K562 (cell line): Measurements from ENCODE around the gene TPGS1. TPM values are rescaled to one million over a fixed set of nuclear protein-coding genes. Genes with fewer than 3 reads are reported as not detected.

Experiments used
- BRD9 ChIP-seq: fragments of 450-650 bp; IDR thresholded peaks from 2 replicates; pipeline ENCODE4 v1.6.1; 2018; ENCODE audit warnings: low read depth; ENCODE audit not compliant: partially characterized antibody
- C11orf30 ChIP-seq: fragments of 450-650 bp; IDR thresholded peaks from 2 replicates; pipeline ENCODE4 v1.6.1; 2016; ENCODE audit warnings: low read depth, mild to moderate bottlenecking
- CEBPG ChIP-seq, 3 experiments: fragments of 200-800 bp in 1 of 3; sonication (Bioruptor generic) in 1 of 3; sonication (generic) in 1 of 3; formaldehyde crosslinking in 1 of 3; IDR thresholded peaks in 2 of 3; conservative IDR thresholded peaks in 1 of 3; 2 replicates each; pipeline versions ENCODE4 v1.6.1 to v1.8.0; 2016 to 2022; ENCODE audit warnings: missing compliant biosample characterization in 2 of 3, missing genetic modification characterization in 2 of 3, mild to moderate bottlenecking in 1 of 3, missing genetic modification reagents in 1 of 3
- CREM ChIP-seq: IDR thresholded peaks from 2 replicates; pipeline ENCODE4 v1.6.1; 2014; ENCODE audit warnings: antibody characterized with exemption, low read depth
- ETV1 ChIP-seq: fragments of 450-650 bp; conservative IDR thresholded peaks from 2 replicates; pipeline ENCODE4 v1.6.1; 2016; ENCODE audit warnings: missing genetic modification characterization, control low read depth, low read depth, missing compliant biosample characterization
- HLTF ChIP-seq: fragments of 450-650 bp; IDR thresholded peaks from 2 replicates; pipeline ENCODE4 v1.6.1; 2016
- KLF6 ChIP-seq: fragments of 250-450 bp; sonication (Bioruptor Pico); IDR thresholded peaks from 2 replicates; pipeline ENCODE4 v1.4.0; 2020; ENCODE audit warnings: mild to moderate bottlenecking, moderate library complexity, borderline replicate concordance
- L3MBTL2 ChIP-seq: fragments of 450-650 bp; IDR thresholded peaks from 2 replicates; pipeline ENCODE4 v1.6.1; 2016; ENCODE audit warnings: mild to moderate bottlenecking, moderate library complexity
- MEF2D ChIP-seq: conservative IDR thresholded peaks from 2 replicates; pipeline ENCODE4 v1.6.1; 2016; ENCODE audit warnings: low read depth, missing genetic modification characterization, missing compliant biosample characterization
- MYBL2 ChIP-seq, 2 experiments: fragments of 450-650 bp in 1 of 2; sonication (generic) in 1 of 2; formaldehyde crosslinking in 1 of 2; IDR thresholded peaks; 2 replicates each; pipeline versions ENCODE4 v1.6.1 to v1.8.1; 2017 to 2022; ENCODE audit warnings: borderline replicate concordance in 1 of 2, inconsistent platforms in 1 of 2, low read depth in 1 of 2, mild to moderate bottlenecking in 1 of 2, missing genetic modification reagents in 1 of 2, moderate library complexity in 1 of 2
- NEUROD1 ChIP-seq: fragments of 150-350 bp; IDR thresholded peaks from 2 replicates; pipeline ENCODE4 v1.6.1; 2014; ENCODE audit warnings: borderline replicate concordance, low read length, low read depth; ENCODE audit not compliant: partially characterized antibody
- NFYB ChIP-seq: IDR thresholded peaks from 2 replicates; pipeline ENCODE4 v1.6.1; 2011; ENCODE audit warnings: mild to moderate bottlenecking, moderate library complexity; ENCODE audit not compliant: insufficient read length; ENCODE audit errors: extremely low read depth
- PHF21A ChIP-seq: fragments of 450-650 bp; IDR thresholded peaks from 2 replicates; pipeline ENCODE4 v1.6.1; 2017; ENCODE audit warnings: low read depth, borderline replicate concordance
- POLR2AphosphoS2 ChIP-seq: IDR thresholded peaks from 2 replicates; pipeline ENCODE4 v1.6.1; 2012; ENCODE audit warnings: low read length, improper control_type of control experiment
- RAD21 ChIP-seq, 2 experiments: fragments of 250-450 bp in 1 of 2; fragments of 450-650 bp in 1 of 2; sonication (Bioruptor Pico) in 1 of 2; formaldehyde crosslinking in 1 of 2; IDR thresholded peaks in 1 of 2; conservative IDR thresholded peaks in 1 of 2; 2 replicates each; pipeline versions ENCODE4 v1.4.0 to v1.8.0; 2020 to 2022; ENCODE audit warnings: mild to moderate bottlenecking in 2 of 2, moderate library complexity in 1 of 2
- RBM22 ChIP-seq: fragments of 200-400 bp; formaldehyde crosslinking; IDR thresholded peaks from 2 replicates; pipeline ENCODE4 v1.6.1; 2018; ENCODE audit warnings: low read length, low read depth; ENCODE audit not compliant: poor library complexity, severe bottlenecking
- RNF2 ChIP-seq: sonication (generic); IDR thresholded peaks from 2 replicates; pipeline ENCODE4 v1.6.1; 2016
- SLC30A9 ChIP-seq: fragments of 250-450 bp; sonication (Bioruptor Pico); IDR thresholded peaks from 2 replicates; pipeline ENCODE4 v1.8.0; 2022; ENCODE audit warnings: mild to moderate bottlenecking, moderate library complexity
- TRIM24 ChIP-seq, 2 experiments: fragments of 450-650 bp; IDR thresholded peaks; 2 replicates each; pipeline ENCODE4 v1.6.1; 2016
- TSC22D4 ChIP-seq: fragments of 450-650 bp; IDR thresholded peaks from 2 replicates; pipeline ENCODE4 v1.6.1; 2016; ENCODE audit warnings: missing genetic modification characterization, missing biosample characterization, control low read depth
- YY1 ChIP-seq, 3 experiments: IDR thresholded peaks; 2 replicates each; pipeline ENCODE4 v1.6.1; 2011; ENCODE audit warnings: low read length in 2 of 3, mild to moderate bottlenecking in 2 of 3, moderate library complexity in 2 of 3, borderline replicate concordance in 1 of 3, control low read depth in 1 of 3, low read depth in 1 of 3; ENCODE audit not compliant: insufficient read depth in 3 of 3, insufficient replicate concordance in 2 of 3, control insufficient read depth in 1 of 3, insufficient read length in 1 of 3; ENCODE audit errors: extremely low read depth in 1 of 3
- ZBTB26 ChIP-seq: fragments of 450-650 bp; formaldehyde crosslinking; IDR thresholded peaks from 2 replicates; pipeline ENCODE4 v1.4.0; 2022; ENCODE audit warnings: missing genetic modification characterization
- ZNF140 ChIP-seq: fragments of 250-450 bp; sonication (Bioruptor Pico); IDR thresholded peaks from 2 replicates; pipeline ENCODE4 v1.8.0; 2021; ENCODE audit warnings: moderate library complexity, mild to moderate bottlenecking, inconsistent platforms
- ZNF175 ChIP-seq: fragments of 200-800 bp; sonication (Bioruptor generic); IDR thresholded peaks from 2 replicates; pipeline ENCODE4 v1.6.1; 2016; ENCODE audit warnings: low read depth, mild to moderate bottlenecking, missing genetic modification characterization, missing compliant biosample characterization
- ZNF583 ChIP-seq: fragments of 250-450 bp; sonication (Bioruptor Pico); IDR thresholded peaks from 2 replicates; pipeline ENCODE4 v1.4.0; 2020
- ZNF785 ChIP-seq: fragments of 250-450 bp; sonication (Bioruptor Pico); IDR thresholded peaks from 2 replicates; pipeline ENCODE4 v1.4.0; 2020; ENCODE audit warnings: mild to moderate bottlenecking
- polyA plus RNA-seq, 8 experiments: library from polyadenylated mRNA; depleted of rRNA in 4 of 8; stranded (reverse) in 5 of 8; unstranded in 3 of 8; fragments of >200 nt; fragmentation: Nextera tagmentation in 2 of 8; fragmentation: Illumina TruSeq in 1 of 8; extraction: Ambion mirVana in 2 of 8; extraction: Trizol in 1 of 8; gene quantifications; 2 replicates each; pipeline versions ENCODE4 v1.2.1 to v1.2.3, GENCODE V29; 2011 to 2014; ENCODE audit warnings: inconsistent platforms in 1 of 8, missing spikeins in 1 of 8
- total RNA-seq, 7 experiments: library from RNA; depleted of rRNA in 6 of 7; stranded (reverse); fragments of >200 nt in 6 of 7; fragmentation: Illumina TruSeq in 2 of 7; extraction: Trizol in 2 of 7; gene quantifications; 2 replicates each; pipeline versions ENCODE4 v1.2.1 to v1.2.3, GENCODE V29; 2011 to 2021; ENCODE audit warnings: low replicate concordance in 1 of 7
- TF ChIP-seq, protein P1 (sequence below): sonication (generic); formaldehyde crosslinking; IDR thresholded peaks from 2 replicates; pipeline ENCODE4 v1.8.1; 2023; ENCODE audit warnings: mild to moderate bottlenecking, missing genetic modification reagents

TPGS1 gene
- total and polyA plus RNA-seq, 9 of the 15 experiments (the other 6 are each of a cell fraction or from before 2014, with no cell fraction given) = 0.30 to 31.6 (median 1.2) TPM; not detected in 2

- peak; percentile 25; the same call in 1 of the 2 replicates for TF ChIP-seq ETV1 (tag)
- TF ChIP-seq POLR2AphosphoS2 = no peak
- TF ChIP-seq TSC22D4 (tag) = no peak
- no peak for TF ChIP-seq RBM22
- no peak for TF ChIP-seq ZBTB26 (CRISPR knock-in tag)
- TF ChIP-seq CREM = no peak
- no peak for TF ChIP-seq NFYB
- TF ChIP-seq YY1 (IDR thresholded peaks at IDR 0.05; ENCODE audit: borderline replicate concordance in 1 of 3, control insufficient read depth in 1 of 3, extremely low read depth in 1 of 3, insufficient read depth in 3 of 3, insufficient read length in 1 of 3, insufficient replicate concordance in 2 of 3, low read depth in 1 of 3, low read length in 2 of 3) = peak in 1 of 3 experiments; percentile 34
- peak; percentile 72 for TF ChIP-seq CEBPG (CRISPR knock-in tag; IDR thresholded peaks at IDR 0.05)
- peak; percentile 73 to 90 for TF ChIP-seq CEBPG (tag; conservative IDR thresholded peaks at IDR 0.05 in 1 of 2, IDR thresholded peaks at IDR 0.05 in 1 of 2)
- peak; percentile 20 for TF ChIP-seq NEUROD1
- TF ChIP-seq ZNF785 (CRISPR knock-in tag) = no peak
- TF ChIP-seq ZNF140 (CRISPR knock-in tag) = no peak
- TF ChIP-seq MYBL2 (IDR thresholded peaks at IDR 0.05; ENCODE audit: low read depth) = no peak
- TF ChIP-seq MYBL2 (CRISPR knock-in tag; IDR thresholded peaks at IDR 0.05; ENCODE audit: borderline replicate concordance) = no peak
- TF ChIP-seq RNF2 = peak; percentile 61; the same call in 1 of the 2 replicates
- no peak for TF ChIP-seq PHF21A
- TF ChIP-seq KLF6 = no peak
- 0 out of 2 replicates have a peak, but pooled peaks have one; percentile 41 for TF ChIP-seq HLTF
- no peak for TF ChIP-seq MEF2D (tag)
- TF ChIP-seq SLC30A9 = no peak
- no peak for TF ChIP-seq ZNF175 (CRISPR knock-in tag)
- no peak for TF ChIP-seq ZNF583 (CRISPR knock-in tag)
- TF ChIP-seq C11orf30 = no peak
- peak; percentile 57 for TF ChIP-seq BRD9
- peak; percentile 96 for TF ChIP-seq TRIM24 (IDR thresholded peaks at IDR 0.05)
- TF ChIP-seq L3MBTL2 = peak; percentile 86
- TF ChIP-seq RAD21 (CRISPR knock-in tag; conservative IDR thresholded peaks at IDR 0.05 in 1 of 2, IDR thresholded peaks at IDR 0.05 in 1 of 2) = no peak
- TF ChIP-seq, protein P1, sequence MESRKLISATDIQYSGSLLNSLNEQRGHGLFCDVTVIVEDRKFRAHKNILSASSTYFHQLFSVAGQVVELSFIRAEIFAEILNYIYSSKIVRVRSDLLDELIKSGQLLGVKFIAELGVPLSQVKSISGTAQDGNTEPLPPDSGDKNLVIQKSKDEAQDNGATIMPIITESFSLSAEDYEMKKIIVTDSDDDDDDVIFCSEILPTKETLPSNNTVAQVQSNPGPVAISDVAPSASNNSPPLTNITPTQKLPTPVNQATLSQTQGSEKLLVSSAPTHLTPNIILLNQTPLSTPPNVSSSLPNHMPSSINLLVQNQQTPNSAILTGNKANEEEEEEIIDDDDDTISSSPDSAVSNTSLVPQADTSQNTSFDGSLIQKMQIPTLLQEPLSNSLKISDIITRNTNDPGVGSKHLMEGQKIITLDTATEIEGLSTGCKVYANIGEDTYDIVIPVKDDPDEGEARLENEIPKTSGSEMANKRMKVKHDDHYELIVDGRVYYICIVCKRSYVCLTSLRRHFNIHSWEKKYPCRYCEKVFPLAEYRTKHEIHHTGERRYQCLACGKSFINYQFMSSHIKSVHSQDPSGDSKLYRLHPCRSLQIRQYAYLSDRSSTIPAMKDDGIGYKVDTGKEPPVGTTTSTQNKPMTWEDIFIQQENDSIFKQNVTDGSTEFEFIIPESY (CRISPR knock-in tag) = peak; percentile 9; the same call in 1 of the 2 replicates
These were observed 59.1 kb downstream of the TPGS1 start (continued) for GRCh38 chr19:566403-566802.
